DND-41 (cell line): ENCODE measurements around the gene RNF227.

ENCODE experiments used
- EZH2 ChIP-seq: IDR thresholded peaks from 3 replicates; pipeline ENCODE4 v1.6.1; 2012; ENCODE audit warnings: borderline replicate concordance, low read depth, mild to moderate bottlenecking, moderate library complexity, low read length, inconsistent platforms; ENCODE audit not compliant: severe bottlenecking
- TF ChIP-seq, protein P1 (sequence below): IDR thresholded peaks from 2 replicates; pipeline ENCODE4 v1.5.1; 2012; ENCODE audit warnings: borderline replicate concordance, low read length, moderate library complexity, mild to moderate bottlenecking; ENCODE audit not compliant: poor library complexity, severe bottlenecking; ENCODE audit errors: extremely low read depth

DNA sequence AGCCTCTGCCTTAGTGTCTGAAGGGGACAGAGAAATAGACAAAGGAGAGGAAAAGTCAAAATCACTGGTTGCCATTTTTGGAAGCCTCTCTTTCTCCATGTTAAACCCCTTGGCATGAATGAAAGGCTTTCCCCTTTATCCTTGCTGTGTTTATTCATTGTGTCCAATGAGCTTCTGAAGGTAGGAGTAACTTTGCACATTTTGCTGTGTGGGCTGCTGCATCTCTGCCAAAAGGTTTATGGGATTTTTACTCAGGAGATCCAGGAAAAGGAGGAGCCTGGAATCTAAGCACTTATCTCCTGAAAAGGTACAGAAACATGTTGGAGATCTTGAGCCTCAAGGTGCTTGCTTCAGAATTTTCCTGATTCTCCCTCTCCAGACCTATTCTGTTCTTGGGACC is 19.8 kb upstream of the RNF227 start:
- TF ChIP-seq, protein P1, sequence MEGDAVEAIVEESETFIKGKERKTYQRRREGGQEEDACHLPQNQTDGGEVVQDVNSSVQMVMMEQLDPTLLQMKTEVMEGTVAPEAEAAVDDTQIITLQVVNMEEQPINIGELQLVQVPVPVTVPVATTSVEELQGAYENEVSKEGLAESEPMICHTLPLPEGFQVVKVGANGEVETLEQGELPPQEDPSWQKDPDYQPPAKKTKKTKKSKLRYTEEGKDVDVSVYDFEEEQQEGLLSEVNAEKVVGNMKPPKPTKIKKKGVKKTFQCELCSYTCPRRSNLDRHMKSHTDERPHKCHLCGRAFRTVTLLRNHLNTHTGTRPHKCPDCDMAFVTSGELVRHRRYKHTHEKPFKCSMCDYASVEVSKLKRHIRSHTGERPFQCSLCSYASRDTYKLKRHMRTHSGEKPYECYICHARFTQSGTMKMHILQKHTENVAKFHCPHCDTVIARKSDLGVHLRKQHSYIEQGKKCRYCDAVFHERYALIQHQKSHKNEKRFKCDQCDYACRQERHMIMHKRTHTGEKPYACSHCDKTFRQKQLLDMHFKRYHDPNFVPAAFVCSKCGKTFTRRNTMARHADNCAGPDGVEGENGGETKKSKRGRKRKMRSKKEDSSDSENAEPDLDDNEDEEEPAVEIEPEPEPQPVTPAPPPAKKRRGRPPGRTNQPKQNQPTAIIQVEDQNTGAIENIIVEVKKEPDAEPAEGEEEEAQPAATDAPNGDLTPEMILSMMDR = no peak
- no peak for TF ChIP-seq EZH2
